HG03135 (cell line): ENCODE measurements around the gene TPH2.

ENCODE experiments used
- ATAC-seq: cut with Tn5 transposase; IDR thresholded peaks from one replicate; pipeline ENCODE4 v1.9.1; 2021; ENCODE audit warnings: mild to moderate bottlenecking, moderate library complexity; ENCODE audit not compliant: unreplicated experiment

The TPH2 gene

DNA sequence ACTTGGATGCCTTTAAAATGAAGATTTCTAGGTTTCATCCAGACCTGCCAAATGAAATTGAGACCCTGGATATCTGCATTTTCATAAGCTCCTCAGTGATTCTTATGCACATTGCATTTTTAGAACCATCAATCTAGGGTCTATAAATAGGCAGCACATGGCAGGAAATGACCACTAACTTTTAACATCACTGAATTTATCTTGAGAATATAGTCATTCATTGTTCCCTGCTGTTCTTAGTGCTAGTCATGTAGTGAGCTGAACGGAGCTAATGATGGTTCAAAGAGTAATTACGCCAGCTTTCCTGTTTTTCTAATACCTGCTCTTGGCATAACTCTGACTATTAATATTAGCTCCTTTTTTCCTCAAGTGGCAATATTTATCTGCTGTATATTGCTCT lies 91.6 kb downstream of the TPH2 start:
- ATAC-seq, result no peak

DNA sequence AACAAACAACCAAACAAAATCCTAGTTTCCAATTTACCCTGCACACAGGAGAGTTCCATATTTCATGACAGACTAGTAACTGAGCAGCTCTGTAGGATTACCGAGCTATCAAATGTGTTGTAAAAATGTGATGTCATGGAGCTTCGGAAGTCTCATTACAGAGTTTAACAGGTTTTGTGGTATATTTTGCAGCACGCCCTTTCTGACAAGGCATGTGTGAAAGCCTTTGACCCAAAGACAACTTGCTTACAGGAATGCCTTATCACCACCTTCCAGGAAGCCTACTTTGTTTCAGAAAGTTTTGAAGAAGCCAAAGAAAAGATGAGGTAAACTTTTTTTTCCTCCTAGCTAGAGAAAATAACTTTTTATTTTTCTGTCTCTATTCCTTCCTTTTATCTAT lies 92.4 kb downstream of the TPH2 start:
- no peak for ATAC-seq

DNA sequence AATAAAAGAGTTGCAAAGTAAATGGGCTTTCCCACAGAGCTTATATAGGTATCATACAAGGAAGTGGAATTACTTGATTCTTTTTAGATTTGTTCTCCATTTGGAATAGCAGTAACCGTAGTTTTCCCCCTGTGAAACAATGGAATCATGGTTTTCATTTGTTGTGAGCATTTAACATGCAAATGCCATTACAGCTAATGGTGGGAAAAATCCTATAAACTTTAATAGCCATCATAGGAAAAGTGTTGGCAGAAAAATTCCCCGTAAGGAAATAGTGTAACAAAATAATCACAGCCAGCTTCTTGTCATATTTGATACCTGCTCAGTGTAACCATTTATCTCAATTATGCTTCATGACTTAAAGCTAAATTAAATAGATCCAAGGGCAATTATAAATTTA lies 95.3 kb downstream of the TPH2 start:
- no peak for ATAC-seq

DNA sequence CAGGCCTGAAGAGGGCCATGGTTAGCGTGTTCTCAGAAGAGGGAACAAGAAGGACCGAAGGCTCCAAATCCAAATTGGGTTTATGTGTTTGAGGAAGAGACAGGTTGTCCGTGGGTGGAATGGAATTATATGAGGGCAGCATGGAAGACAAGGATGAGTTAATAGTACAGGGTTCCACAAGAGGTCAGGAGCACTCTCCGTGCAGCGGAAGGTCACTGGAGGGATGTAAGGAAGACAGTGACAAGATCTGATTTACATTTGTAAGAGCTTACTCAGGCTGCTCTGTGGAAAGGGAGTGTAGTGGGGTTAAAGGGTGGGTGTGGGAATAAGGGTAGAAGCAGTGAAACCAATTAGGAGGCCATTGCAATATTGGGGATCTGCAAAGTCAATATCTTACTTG lies 97.0 kb downstream of the TPH2 start:
- no peak for ATAC-seq

DNA sequence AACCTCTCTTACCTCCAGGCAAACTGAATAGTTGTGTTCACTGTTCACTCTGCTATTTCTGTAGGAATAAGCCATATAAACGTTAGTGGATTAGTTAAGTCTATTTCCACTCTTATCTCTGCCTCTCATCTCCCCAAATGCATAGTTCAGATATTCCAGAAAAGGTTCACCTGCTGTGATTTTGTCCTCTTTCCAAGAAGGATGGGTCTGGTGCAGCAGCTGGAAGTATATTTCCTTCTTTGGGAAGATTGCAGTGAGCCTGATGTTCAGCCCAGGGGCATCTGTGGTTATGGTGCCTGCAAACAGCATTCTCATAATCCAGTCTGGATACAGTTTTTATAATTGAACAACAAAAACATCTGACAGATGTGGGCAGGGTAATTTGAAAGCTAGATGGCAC lies 97.7 kb downstream of the TPH2 start:
- ATAC-seq, result no peak

DNA sequence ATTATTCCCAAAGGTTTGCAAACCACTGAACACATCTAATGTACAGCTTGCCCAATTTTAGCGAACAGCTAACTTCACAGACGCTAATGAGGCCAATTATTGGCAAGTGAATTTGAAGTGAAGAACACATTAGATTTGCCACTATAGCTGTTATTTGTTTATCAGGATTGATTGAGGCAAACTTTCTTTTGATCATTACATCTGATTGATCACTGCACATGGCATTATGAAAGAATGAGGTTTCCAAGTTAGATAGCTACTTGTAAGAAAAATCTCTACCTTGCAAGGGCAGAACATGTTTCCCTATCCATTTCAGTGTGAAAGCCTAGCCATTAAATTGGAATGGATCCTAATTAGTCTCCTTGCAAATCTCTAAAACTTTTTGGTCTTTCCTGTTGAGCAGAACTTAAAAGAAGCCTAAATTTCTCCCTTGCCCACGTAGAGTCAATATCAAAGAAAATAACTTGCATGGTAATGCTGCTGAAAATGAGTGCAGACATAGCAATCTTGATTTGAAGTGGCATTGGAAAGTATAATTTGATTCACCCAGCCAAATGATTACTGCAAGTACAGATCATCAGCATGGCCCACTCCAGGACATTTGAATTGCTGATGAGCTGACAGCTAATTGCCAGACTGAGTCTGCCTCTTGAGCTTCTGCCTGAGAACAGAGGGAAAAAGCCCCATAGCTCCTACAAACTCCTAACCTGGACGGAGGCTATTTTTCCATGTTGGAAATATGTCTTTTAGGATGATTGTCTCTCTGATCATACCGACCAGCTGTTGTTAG lies 98.6 kb downstream of the TPH2 start:
- no peak for ATAC-seq

DNA sequence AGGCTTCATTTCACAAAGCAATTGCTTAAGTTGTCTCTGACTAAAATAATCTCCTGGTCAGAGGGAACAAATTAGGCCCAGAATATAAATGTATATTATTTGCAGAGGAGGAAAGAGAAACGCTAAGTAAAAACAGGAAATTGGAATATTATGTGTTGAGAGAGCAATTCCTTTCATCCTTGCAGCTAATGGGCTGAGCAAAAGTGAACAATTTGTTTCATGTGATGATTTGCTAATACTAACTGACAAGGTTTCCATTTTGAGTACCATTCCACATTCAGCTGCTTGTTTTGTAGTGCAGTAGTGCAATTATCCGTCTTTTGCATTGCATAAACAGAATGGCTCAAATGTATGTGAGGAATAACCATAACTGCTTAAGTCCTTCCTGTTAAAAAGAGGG lies 103.2 kb downstream of the TPH2 start:
- no peak for ATAC-seq

DNA sequence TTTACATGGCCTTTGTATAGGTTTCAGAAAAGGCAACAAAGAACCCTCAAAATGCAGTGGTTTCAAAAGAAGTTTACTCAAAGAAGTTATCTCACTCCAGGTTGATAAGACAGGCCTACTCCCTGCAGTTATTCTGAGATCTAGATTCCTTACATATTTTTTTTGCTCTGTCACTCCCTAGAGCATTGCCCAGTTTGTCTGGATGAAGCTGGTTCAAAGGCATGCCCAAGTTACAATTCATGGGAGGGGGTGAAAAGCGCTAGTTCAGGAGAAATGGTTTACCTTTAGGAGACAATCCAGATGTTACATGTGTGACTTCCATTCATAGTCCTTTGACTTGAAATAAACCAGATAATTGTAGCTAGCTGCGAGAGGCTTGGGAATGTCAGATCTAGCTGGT lies 115.0 kb downstream of the TPH2 start:
- no peak for ATAC-seq

DNA sequence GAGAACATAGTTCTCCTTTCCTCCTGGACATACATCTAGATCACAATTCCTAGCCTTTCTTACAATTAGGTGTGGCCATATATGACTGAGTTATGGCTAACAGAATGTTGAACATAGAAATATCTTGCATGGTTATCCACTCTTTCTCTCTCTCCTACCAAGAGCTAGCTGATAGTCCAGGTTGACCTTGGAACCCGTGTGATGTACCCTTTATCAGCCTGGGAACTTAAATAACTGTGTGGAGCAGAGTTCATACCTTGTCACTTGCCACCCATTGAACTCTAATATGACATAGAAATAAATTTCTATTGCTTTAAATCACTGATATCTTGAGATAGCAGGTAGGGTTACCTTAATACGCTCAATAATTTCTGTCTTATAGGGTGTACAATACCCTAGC lies 115.9 kb downstream of the TPH2 start:
- ATAC-seq, result no peak

DNA sequence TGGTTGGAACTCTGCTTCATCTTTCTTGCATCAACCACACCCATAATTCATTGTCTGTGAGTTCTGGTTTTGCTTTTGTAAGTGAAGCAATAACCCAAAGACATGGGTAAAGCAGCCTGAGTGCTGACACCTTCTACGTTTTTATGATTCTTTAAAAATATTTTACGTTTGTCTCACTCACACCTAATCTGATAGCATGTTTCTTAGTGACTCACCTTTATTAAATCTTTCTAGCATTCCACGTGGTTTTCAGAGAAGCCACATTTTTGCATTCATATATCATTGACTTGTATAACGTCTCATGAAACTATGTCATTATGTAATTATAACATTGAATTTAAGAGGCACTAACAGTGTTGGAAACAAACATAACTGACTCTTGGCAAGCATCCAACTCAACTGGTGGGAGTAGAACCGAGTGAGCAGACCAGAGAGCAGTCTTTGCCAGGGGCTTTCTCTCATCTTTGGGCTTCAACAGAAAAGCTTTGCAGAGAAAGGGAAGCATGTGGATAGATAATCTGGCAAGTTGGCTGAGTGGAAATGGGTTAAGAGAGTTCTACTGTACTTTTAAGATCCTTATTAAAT lies 118.8 kb downstream of the TPH2 start:
- no peak for ATAC-seq

DNA sequence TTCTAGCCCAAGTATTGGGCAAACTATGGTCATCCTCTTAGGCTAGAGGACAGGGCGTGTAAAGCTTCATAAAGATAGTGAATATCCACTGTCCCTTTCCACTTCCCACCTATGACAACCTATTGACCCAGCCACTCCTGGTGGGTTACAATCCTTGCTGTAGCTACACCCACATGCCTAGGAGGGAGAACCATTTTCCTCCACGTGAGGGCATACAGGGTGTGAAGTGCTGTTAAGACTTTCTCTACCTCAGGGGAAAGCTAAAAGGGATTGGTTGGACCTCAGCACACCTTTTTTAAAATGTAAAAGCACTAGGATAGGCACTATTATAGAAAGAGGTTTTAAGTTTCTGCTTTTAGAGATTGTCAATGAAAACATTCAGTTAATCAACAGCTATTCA lies 124.4 kb downstream of the TPH2 start:
- no peak for ATAC-seq

DNA sequence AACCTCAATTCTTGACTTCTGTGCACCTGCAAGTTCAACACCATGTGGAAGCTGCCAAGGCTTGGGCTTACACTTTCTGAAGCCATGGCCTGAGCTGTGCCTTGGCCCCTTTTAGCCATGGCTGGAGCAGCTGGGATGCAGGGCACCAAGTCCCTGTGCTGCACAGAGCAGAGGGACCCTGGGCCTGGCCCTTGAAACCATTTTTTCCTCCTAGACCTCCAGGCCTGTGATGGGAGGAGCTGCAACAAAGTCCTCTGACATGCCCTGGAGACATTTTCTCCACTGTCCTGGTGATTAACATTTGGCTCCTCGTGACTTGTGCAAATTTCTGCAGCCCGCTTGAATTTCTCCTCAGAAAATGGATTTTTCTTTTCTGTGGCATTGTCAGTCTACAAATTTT lies 132.4 kb downstream of the TPH2 start:
- ATAC-seq, result no peak

DNA sequence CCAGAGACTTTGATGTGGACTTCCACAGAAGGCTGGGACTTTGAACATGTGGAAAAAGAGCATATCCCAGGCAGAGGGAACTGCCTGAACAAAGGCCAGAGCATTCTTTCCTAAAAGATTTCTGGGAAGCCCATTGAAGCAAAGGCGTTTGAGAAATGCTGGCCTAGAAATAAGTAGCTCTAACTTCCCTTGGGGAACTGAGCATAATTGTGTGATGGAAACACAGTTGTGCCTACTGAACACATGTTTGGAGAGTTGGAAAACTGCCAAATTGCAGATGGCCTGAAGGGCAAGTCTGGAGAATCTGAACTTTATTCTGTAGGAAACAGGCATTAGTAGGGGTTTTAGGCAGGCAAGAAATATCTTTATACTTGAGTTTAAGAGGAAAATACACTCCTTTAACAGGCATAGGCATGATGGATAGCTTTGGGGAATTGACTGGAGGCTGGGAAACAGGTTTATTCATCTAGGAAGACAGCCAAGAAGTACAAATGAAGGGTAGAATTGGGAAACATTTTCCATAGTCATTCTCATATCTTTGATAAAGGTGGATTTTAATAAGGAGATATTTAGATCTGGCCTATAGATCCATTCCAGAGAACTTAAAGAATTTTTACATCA lies 134.1 kb downstream of the TPH2 start:
- ATAC-seq, result no peak

DNA sequence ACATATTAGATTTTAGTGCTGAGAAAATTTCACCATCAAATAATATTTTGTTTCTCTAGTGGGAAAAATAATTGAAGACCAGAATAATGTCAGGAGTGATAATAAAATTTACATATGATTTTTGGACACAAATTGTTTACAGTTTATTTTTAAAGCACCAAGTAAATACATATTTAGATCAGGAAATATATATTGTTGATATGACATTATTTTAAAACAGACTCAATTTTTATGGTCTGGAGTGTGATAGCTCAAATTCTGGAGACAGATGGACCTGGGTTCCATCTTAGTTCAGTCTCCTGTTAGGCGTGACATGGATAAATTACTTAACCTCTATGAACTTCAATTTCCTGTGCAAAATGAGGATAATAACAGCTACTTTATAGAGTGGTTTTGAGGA lies 135.4 kb downstream of the TPH2 start:
- ATAC-seq, result no peak

DNA sequence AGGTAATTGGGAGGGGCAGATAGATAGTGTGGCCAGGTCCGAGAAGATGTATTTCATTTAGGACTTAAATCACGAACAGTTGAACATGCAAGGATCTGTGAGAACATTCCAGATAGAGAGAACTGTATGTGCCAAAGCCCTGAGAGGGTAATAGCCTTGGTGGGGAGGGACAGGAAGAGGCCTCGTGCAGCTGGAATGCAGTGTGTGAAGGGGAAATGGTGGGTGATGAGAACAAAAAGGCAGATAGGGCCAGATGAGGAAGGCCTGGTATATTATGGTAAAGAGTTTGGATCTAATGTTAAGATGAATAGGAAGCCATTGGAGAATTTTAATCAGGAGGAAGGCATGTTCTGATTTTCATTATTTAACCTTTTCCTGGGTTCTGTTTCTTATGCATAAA lies 136.3 kb downstream of the TPH2 start:
- no peak for ATAC-seq

DNA sequence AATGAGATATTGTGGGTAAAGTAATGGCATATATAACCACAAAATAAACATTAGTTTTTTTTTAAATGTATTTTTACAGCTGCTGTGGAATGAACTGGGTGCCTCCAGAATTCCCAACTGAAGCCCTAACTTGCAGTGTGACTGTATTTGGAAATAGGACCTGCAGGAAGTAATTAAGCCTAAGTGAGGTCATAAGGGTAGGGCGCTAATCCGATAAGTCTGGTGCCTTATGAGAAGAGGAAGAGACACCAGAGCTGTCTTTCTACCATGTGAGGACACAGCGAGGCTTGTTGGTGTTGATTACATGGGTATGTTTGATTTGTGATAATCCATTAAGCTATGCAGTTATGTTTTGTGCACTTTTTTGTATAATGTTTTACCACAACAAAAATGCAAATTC lies 136.8 kb downstream of the TPH2 start:
- ATAC-seq, result no peak

DNA sequence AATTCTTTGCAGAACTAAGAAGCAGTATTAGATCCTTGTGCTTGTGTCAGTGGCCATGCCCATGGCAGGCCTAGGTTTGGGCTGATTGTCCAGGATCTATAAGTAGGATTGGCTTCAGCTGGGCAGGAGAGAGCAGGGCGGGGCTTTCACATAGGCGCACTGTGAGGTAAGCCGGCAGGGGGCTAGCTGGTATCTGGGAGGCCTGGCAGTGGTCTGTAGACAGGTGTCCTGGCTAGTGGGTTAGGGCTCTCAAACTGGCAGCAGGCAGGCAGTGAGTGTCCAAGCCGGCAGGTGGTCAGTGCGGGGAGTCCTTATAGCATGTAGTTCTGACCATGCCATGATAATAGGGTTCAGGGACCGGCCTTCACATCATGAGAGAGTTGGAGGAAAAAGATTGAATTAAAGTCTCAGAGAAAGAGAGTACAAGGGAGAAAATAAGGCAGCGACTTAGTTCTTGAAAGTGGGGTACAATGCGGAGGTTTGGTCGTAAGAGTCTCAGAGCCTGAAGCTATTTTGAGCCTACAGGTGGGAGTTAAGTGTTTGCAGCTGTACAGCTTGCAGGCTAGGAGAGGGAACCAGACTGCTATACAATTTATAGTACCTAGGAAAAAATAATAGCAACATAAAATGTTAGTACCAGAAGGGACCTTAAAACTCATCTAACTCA lies 137.4 kb downstream of the TPH2 start:
- no peak for ATAC-seq

DNA sequence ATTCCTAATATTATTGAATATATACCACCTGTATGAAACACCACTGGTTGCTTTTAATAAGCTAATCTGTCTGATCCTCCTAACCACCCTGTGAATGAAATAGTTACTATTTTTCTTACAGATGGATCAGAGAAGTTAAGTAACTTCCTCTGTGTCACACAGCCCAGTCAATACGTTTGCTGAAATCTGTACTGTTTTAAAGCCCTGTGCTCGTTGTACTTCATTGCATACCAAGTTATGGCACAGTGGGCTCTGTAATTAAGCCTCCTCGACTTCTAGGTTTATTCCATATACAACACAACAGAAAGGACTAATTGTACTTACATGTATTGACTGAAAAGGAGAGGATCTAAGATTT lies 137.9 kb downstream of the TPH2 start:
- ATAC-seq, result no peak

DNA sequence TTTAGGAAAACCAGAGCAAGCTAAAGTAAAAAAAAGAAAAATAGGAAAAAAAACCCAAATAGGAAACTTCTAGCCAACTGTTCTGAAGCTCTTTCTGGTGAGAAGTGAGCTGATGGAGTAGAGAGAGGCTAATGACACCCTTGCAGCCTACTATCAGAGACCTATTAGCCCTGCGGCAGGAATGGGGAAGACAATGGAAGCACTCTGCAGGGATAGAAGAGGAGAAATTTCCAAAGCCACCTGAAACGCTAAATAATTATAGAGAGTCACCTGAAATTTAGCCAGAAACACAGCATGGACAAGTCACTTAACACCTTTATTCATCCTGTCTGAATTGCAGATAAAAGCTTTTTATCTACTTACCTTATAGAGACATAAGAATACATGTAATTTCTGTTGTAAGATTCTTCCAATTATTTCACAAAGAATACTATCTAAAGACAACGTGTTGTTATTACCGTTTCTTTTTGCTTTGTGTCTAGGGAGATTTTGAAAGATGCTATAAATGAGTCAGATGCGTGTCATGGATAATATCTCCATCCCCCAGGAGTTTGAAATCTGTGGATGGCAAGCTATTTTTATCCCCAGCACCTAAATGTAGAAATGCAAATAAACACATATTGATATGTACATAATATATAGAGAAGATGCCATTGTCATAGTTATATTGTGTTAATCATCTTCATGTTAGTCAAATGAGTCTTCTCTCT lies 138.6 kb downstream of the TPH2 start:
- no peak for ATAC-seq

DNA sequence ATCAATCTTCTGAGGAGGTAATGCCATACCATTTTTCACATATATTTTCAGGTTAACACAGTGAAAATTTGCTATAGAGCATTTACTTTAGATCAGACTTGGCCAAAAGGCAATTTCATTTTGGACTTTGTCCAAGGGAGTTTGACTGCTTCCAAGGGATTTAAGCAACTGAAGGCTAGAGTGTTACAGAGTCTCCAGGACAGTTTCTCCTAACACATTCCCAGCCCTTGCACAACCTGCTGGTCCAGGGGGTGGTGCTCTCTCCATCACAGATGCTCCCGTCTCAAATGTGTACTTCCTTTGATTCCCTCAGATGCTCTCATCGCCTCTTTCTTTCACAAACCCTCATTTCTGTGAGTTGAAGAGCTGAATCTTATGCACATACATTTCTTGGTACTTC lies 143.1 kb downstream of the TPH2 start:
- ATAC-seq, result no peak
